Colon (tissue), 2 donors: ENCODE results near the gene PFKFB3.
"Not testable (repeated sequence)": the region's sequence is repeated elsewhere in the genome, so short reads cannot be mapped to it uniquely, and the experiment has no call there.

ENCODE experiments used
- FAIRE-seq: peaks from 2 replicates; lab custom pipeline; 2012; peaks lifted over from hg19 to GRCh38; lab: Jason Lieb, UNC
- donor health status: control.
- donor health status: control.

PFKFB3 gene

GRCh38 chr10:6236349-6237198 is 33.8 kb downstream of the PFKFB3 start:
- FAIRE-seq = no peak

- FAIRE-seq = no peak
Measured at GRCh38 chr10:6237199-6237530, 34.4 kb downstream of the PFKFB3 start.

GRCh38 chr10:6238587-6239212 is 36.0 kb downstream of the PFKFB3 start:
- FAIRE-seq = not testable (repeated sequence)

GRCh38 chr10:6239213-6239991 is 36.7 kb downstream of the PFKFB3 start:
- no peak for FAIRE-seq

GRCh38 chr10:6240254-6240653 is 37.5 kb downstream of the PFKFB3 start:
- no peak for FAIRE-seq

GRCh38 chr10:6242089-6242488 is 39.4 kb downstream of the PFKFB3 start:
- FAIRE-seq = no peak

GRCh38 chr10:6244510-6244909 is 41.8 kb downstream of the PFKFB3 start:
- FAIRE-seq = no peak

- FAIRE-seq = no peak
Measured at GRCh38 chr10:6247041-6247712, 44.4 kb downstream of the PFKFB3 start.

- FAIRE-seq = not testable (repeated sequence)
Measured at GRCh38 chr10:6248908-6249307, 46.2 kb downstream of the PFKFB3 start.

GRCh38 chr10:6249698-6250097 is 47.0 kb downstream of the PFKFB3 start:
- FAIRE-seq = no peak

GRCh38 chr10:6250745-6251144 is 48.0 kb downstream of the PFKFB3 start:
- no peak for FAIRE-seq

- no peak for FAIRE-seq
Measured at GRCh38 chr10:6254201-6254600, 51.5 kb downstream of the PFKFB3 start.

- FAIRE-seq = no peak
Measured at GRCh38 chr10:6255548-6256061, 52.9 kb downstream of the PFKFB3 start.

GRCh38 chr10:6256439-6256838 is 53.7 kb downstream of the PFKFB3 start:
- FAIRE-seq = no peak

- no peak for FAIRE-seq
Measured at GRCh38 chr10:6259153-6259552, 56.4 kb downstream of the PFKFB3 start.

- no peak for FAIRE-seq
Measured at GRCh38 chr10:6260843-6261242, 58.1 kb downstream of the PFKFB3 start.

GRCh38 chr10:6267941-6268340 is 65.2 kb downstream of the PFKFB3 start:
- no peak for FAIRE-seq

GRCh38 chr10:6269432-6269831 is 66.7 kb downstream of the PFKFB3 start:
- no peak for FAIRE-seq

- no peak for FAIRE-seq
Measured at GRCh38 chr10:6269953-6270867, 67.5 kb downstream of the PFKFB3 start.

- no peak for FAIRE-seq
Measured at GRCh38 chr10:6270951-6271350, 68.2 kb downstream of the PFKFB3 start.

GRCh38 chr10:6271663-6272062 is 68.9 kb downstream of the PFKFB3 start:
- no peak for FAIRE-seq
